ENCODE results near the gene RNF43. TPM values are rescaled to one million over a fixed set of nuclear protein-coding genes. Genes with fewer than 3 reads are reported as not detected.

The RNF43 gene
- polyA plus RNA-seq, 1 donor from 2014 or later, result not detected

GRCh38 chr17:58446086-58446485 is 28.8 kb upstream of the RNF43 start:
- TF ChIP-seq TAF1 (IDR thresholded peaks at IDR 0.05; ENCODE audit: low read depth) (no peak), MXI1 (conservative IDR thresholded peaks at IDR 0.05; ENCODE audit: poor library complexity, severe bottlenecking) (no peak), CTCF (IDR thresholded peaks at IDR 0.05; ENCODE audit: poor library complexity, severe bottlenecking) (no peak)
- Histone ChIP-seq H2AFZ (ENCODE audit: low read depth, low read length) (no peak overlapping the region), H3F3A (ENCODE audit: insufficient read depth, low read length, poor library complexity, severe bottlenecking) (no peaks in the 10 kb centered on the region), H3K27ac (ENCODE audit: low read length) (no peak overlapping the region), H3K9ac (ENCODE audit: low read length) (no peak overlapping the region), H3K9me2 (ENCODE audit: insufficient read depth, low read length) (no peaks in the 10 kb centered on the region), H3K27me3 (ENCODE audit: insufficient read depth, low read depth, low read length) (peaks cover 2% of the 10 kb centered on the region), H3K4me3 (ENCODE audit: low read length) (no peak overlapping the region), H3K4me2 (ENCODE audit: low read length) (no peak overlapping the region), H4K20me1 (ENCODE audit: insufficient read depth) (no peaks in the 10 kb centered on the region), H3K36me3 (ENCODE audit: insufficient read depth, low read length) (no peaks in the 10 kb centered on the region), H3K9me3 (ENCODE audit: low read length) (no peaks in the 10 kb centered on the region), H3K79me2 (replicated peaks; ENCODE audit: insufficient read depth, low read length) (no peaks in the 10 kb centered on the region)

DNA sequence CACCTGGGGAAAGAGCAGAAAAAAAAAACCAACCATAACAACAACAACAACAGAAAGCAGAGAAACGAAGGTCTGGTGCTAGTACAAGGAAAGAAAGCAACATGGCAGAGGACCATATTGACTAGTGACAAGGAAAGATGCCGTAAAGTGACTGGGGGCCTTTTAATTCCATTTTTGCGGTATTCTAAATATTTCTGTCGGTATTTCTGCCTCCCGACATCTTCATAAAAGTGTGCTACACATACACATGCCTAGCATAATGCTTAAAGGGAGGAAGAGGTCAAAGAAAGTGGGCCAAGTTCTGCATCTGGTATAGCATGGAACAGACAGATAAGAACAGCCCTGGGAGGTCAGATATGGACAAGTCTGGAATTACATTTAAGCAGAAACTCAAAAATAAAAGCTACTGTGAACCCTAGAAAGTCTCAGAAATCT is 19.5 kb upstream of the RNF43 start:
- no peaks in the 10 kb centered on the region for H3K9me3 ChIP-seq (ENCODE audit: low read length)
- H3K9ac ChIP-seq (ENCODE audit: low read length), result no peak overlapping the region
- H3K36me3 ChIP-seq (ENCODE audit: insufficient read depth, low read length), result no peaks in the 10 kb centered on the region
- no peaks in the 10 kb centered on the region for H3K79me2 ChIP-seq (replicated peaks; ENCODE audit: insufficient read depth, low read length)
- TF ChIP-seq MXI1 (conservative IDR thresholded peaks at IDR 0.05; ENCODE audit: poor library complexity, severe bottlenecking) (no peak), POLR2AphosphoS5 (IDR thresholded peaks at IDR 0.05) (no peak)
- no peak overlapping the region for H3K4me2 ChIP-seq (ENCODE audit: low read length)
- H3K4me3 ChIP-seq (ENCODE audit: low read length), result no peak overlapping the region
- H3K27me3 ChIP-seq (ENCODE audit: insufficient read depth, low read depth, low read length), result peaks cover 1% of the 10 kb centered on the region
- H3K9me2 ChIP-seq (ENCODE audit: insufficient read depth, low read length), result no peaks in the 10 kb centered on the region
- no peak overlapping the region for H2AFZ ChIP-seq (ENCODE audit: low read depth, low read length)
- H3F3A ChIP-seq (ENCODE audit: insufficient read depth, low read length, poor library complexity, severe bottlenecking), result no peaks in the 10 kb centered on the region
- no peak overlapping the region for H3K27ac ChIP-seq (ENCODE audit: low read length)
- no peaks in the 10 kb centered on the region for H4K20me1 ChIP-seq (ENCODE audit: insufficient read depth)

DNA sequence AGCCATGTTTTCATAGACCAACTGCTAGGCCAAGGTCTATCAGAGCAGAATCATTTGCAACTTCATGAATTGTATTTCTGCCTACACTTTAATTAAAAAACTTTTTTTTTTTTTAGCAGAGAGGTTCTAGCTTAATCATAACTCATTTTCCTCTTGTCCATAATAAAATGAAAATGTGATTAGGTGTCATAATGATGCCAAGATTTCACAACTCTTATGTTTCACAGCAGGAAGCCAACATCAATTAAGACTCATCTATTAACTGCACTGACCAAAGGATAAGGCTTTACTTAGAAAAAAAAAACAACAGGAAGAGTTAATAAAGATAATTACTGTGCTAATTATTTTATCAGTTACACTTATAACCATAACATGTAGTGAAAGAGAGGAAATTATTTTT is 18.9 kb upstream of the RNF43 start:
- Histone ChIP-seq H3K36me3 (ENCODE audit: insufficient read depth, low read length) (no peaks in the 10 kb centered on the region), H4K20me1 (ENCODE audit: insufficient read depth) (no peaks in the 10 kb centered on the region), H3K9ac (ENCODE audit: low read length) (no peak overlapping the region), H3K9me3 (ENCODE audit: low read length) (no peaks in the 10 kb centered on the region), H3K79me2 (replicated peaks; ENCODE audit: insufficient read depth, low read length) (no peaks in the 10 kb centered on the region), H3K9me2 (ENCODE audit: insufficient read depth, low read length) (no peaks in the 10 kb centered on the region), H3K27ac (ENCODE audit: low read length) (no peak overlapping the region), H3K27me3 (ENCODE audit: insufficient read depth, low read depth, low read length) (no peaks in the 10 kb centered on the region), H3F3A (ENCODE audit: insufficient read depth, low read length, poor library complexity, severe bottlenecking) (no peaks in the 10 kb centered on the region), H3K4me2 (ENCODE audit: low read length) (no peak overlapping the region), H2AFZ (ENCODE audit: low read depth, low read length) (no peak overlapping the region), H3K4me3 (ENCODE audit: low read length) (no peak overlapping the region)
- TF ChIP-seq REST (IDR thresholded peaks at IDR 0.05; ENCODE audit: borderline replicate concordance) (no peak), EP300 (conservative IDR thresholded peaks at IDR 0.05; ENCODE audit: poor library complexity, severe bottlenecking) (no peak), CTCF (IDR thresholded peaks at IDR 0.05; ENCODE audit: poor library complexity, severe bottlenecking) (no peak), POLR2AphosphoS5 (IDR thresholded peaks at IDR 0.05) (no peak), EZH2 (IDR thresholded peaks at IDR 0.05; ENCODE audit: borderline replicate concordance, insufficient read depth, low read length, poor library complexity, severe bottlenecking) (no peak), RAD21 (conservative IDR thresholded peaks at IDR 0.05) (no peak), TAF1 (IDR thresholded peaks at IDR 0.05; ENCODE audit: low read depth) (no peak), SMC3 (conservative IDR thresholded peaks at IDR 0.05; ENCODE audit: poor library complexity) (no peak), MXI1 (conservative IDR thresholded peaks at IDR 0.05; ENCODE audit: poor library complexity, severe bottlenecking) (no peak)

Measured in neural cell (in vitro differentiated cells).